Ovary (tissue), 9 donors: Measurements from ENCODE around the gene EXOG. TPM values are rescaled to one million over a fixed set of nuclear protein-coding genes. Genes with fewer than 3 reads are reported as not detected.
A peak's percentile ranks its signal among the peaks of the same experiment; 100 is the strongest.

Experiments
- DNase-seq, 5 donors: peaks; one replicate each; pipeline ENCODE4 v3.0.0-alpha.2; 2019 to 2020
- H3K27ac ChIP-seq, 2 donors: fragments of 200-600 bp; one replicate each; pipeline versions ENCODE4 v1.5.1 to v1.8.0; 2019 to 2022
- H3K27me3 ChIP-seq: fragments of 200-600 bp; one replicate; pipeline ENCODE4 v1.8.0; 2022
- H3K36me3 ChIP-seq: fragments of 200-600 bp; sonication (generic); one replicate; pipeline ENCODE4 v1.5.1; 2019
- H3K4me1 ChIP-seq: one replicate; pipeline ENCODE4 v1.8.1; 2013; ENCODE audit warnings: mild to moderate bottlenecking, moderate library complexity; ENCODE audit not compliant: insufficient read depth
- H3K4me3 ChIP-seq: fragments of 200-600 bp; sonication (generic); one replicate; pipeline ENCODE4 v1.5.1; 2017
- H3K9me3 ChIP-seq, 2 donors: fragments of 200-600 bp in 1 of 2; sonication (generic) in 1 of 2; one replicate each; pipeline versions ENCODE4 v1.5.1 to v1.8.1; 2013 to 2019; ENCODE audit warnings: mild to moderate bottlenecking in 1 of 2, moderate library complexity in 1 of 2
- CTCF ChIP-seq, 3 donors: fragments of 450-650 bp in 2 of 3; fragments of 200-600 bp in 1 of 3; IDR thresholded peaks; one replicate each; pipeline versions ENCODE4 v1.5.1 to v1.8.0; 2016 to 2022; ENCODE audit warnings: antibody characterized with exemption in 3 of 3, mild to moderate bottlenecking in 1 of 3
- EP300 ChIP-seq: sonication (generic); formaldehyde crosslinking; IDR thresholded peaks from one replicate; pipeline ENCODE4 v1.6.1; 2017; ENCODE audit warnings: antibody characterized with exemption
- POLR2A ChIP-seq: fragments of 450-650 bp; IDR thresholded peaks from one replicate; pipeline ENCODE4 v1.6.1; 2017; ENCODE audit warnings: antibody characterized with exemption, mild to moderate bottlenecking, moderate library complexity
- WGBS, 3 donors: extraction: QIAGEN DNeasy Blood & Tissue Kit in 1 of 3; methylation state at CpG; one replicate each; pipeline versions ENCODE4 v1.1.5 to v1.1.7; 2013 to 2017; 5-methylcytosine and 5-hydroxymethylcytosine counted together
- intact Hi-C, 4 donors: fragments of 100-400 bp; cut with DNase I; formaldehyde crosslinking; loops; one replicate each; pipeline versions ENCODE4 v1.11.0 to v1.15.1; 2022 to 2023
- polyA plus RNA-seq, 2 donors: library from polyadenylated mRNA; stranded (reverse); fragments of 200-250 nt in 1 of 2; fragments of 350-450 nt in 1 of 2; fragmentation: Illumina TruSeq in 1 of 2; extraction: RNeasy Lipid Tissue Mini Kit (QIAGEN cat#74804) in 1 of 2; gene quantifications; one replicate each; pipeline ENCODE4 v1.2.3, GENCODE V29; 2013 to 2014
- total RNA-seq, 7 donors: library from RNA; depleted of rRNA in 2 of 7; stranded (reverse); fragments of >200 nt in 2 of 7; fragmentation: NEBNext Ultra II Directional in 3 of 7; extraction: Animal tissue kit (Norgen Biotek cat#: 25700) in 3 of 7; gene quantifications; one replicate each; pipeline versions ENCODE4 v1.1.0 to v1.2.4, GENCODE V29; 2016 to 2023
- donor health status: DM: no; HTN: no; CAD: no; lungs with moderate emphysema.
- donor health status: DM: no; HTN: no; CAD: no.
- donor health status: Bipolar disorder and iron deficiency.
- donor health status: DM: yes; HTN: yes; CAD: no.
- donor health status: DM: no; HTN: no; CAD: no.
- donor health status: DM: yes; HTN: yes; CAD: no.

The EXOG gene
- total and polyA plus RNA-seq, 9 donors: 5.4 to 14.8 (median 9.0) TPM

GRCh38 chr3:38563070-38563885 lies 67.1 kb downstream of the EXOG start:
- DNase-seq: peak in 2 of 5 donors; percentile 3 to 5
- TF ChIP-seq EP300 (no peak), POLR2A (no peak), CTCF (IDR thresholded peaks at IDR 0.05) (no peak)
- H3K27ac ChIP-seq: no peak overlapping the region
- H3K4me3 ChIP-seq: no peak overlapping the region
- 86 to 91% (median 88%) methylated on average over 15 of the region's 15 CpGs for WGBS, 3 donors
- intact Hi-C loops: no loop called here
- no peaks in the 10 kb centered on the region for H3K4me1 ChIP-seq
- no peaks in the 10 kb centered on the region for H3K9me3 ChIP-seq
- H3K27me3 ChIP-seq: no peaks in the 10 kb centered on the region
- H3K36me3 ChIP-seq: no peaks in the 10 kb centered on the region

GRCh38 chr3:38563886-38564270 lies 67.7 kb downstream of the EXOG start:
- 90 to 96% (median 92%) methylated on average over 10 of the region's 10 CpGs for WGBS, 3 donors

GRCh38 chr3:38564631-38565338 lies 68.6 kb downstream of the EXOG start:
- DNase-seq: peak in 2 of 5 donors; percentile 12 to 13
- Histone ChIP-seq H3K36me3 (no peaks in the 10 kb centered on the region), H3K27ac (no peak overlapping the region), H3K4me1 (no peaks in the 10 kb centered on the region), H3K9me3 (no peaks in the 10 kb centered on the region), H3K4me3 (no peak overlapping the region), H3K27me3 (no peaks in the 10 kb centered on the region)
- WGBS, 3 donors: 96% methylated on average over 6 of the region's 6 CpGs
- no peak for TF ChIP-seq POLR2A
- TF ChIP-seq CTCF (IDR thresholded peaks at IDR 0.05): no peak
- TF ChIP-seq EP300: no peak
- intact Hi-C loops: no loop called here

More at GRCh38 chr3:38563886-38564270, 67.7 kb downstream of the EXOG start:
- intact Hi-C loops: no loop called here
- TF ChIP-seq POLR2A (no peak), EP300 (no peak), CTCF (IDR thresholded peaks at IDR 0.05) (no peak)
- peak in 2 of 5 donors; percentile 2 to 7 for DNase-seq
- H3K9me3 ChIP-seq: no peaks in the 10 kb centered on the region
- H3K4me1 ChIP-seq: no peaks in the 10 kb centered on the region
- no peak overlapping the region for H3K4me3 ChIP-seq
- no peaks in the 10 kb centered on the region for H3K27me3 ChIP-seq
- no peaks in the 10 kb centered on the region for H3K36me3 ChIP-seq
- no peak overlapping the region for H3K27ac ChIP-seq

- Histone ChIP-seq H3K9me3 (no peaks in the 10 kb centered on the region), H3K36me3 (no peaks in the 10 kb centered on the region), H3K4me3 (no peak overlapping the region), H3K27ac (no peak overlapping the region), H3K27me3 (no peaks in the 10 kb centered on the region), H3K4me1 (no peaks in the 10 kb centered on the region)
- peak in 1 of 5 donors; percentile 5 for DNase-seq
- 92 to 94% (median 93%) methylated on average over 13 of the region's 13 CpGs for WGBS, 3 donors
- TF ChIP-seq CTCF (IDR thresholded peaks at IDR 0.05) (no peak), POLR2A (no peak), EP300 (no peak)
- intact Hi-C loops: no loop called here
Measured at GRCh38 chr3:38565339-38566214, 69.4 kb downstream of the EXOG start.
